GM10248 (cell line): ENCODE data around the gene BLOC1S1.

Source experiments
- CTCF ChIA-PET: fragments of 300-600 bp; sonication (Branson Sonifier 250); formaldehyde crosslinking; extraction: SDS; loops from one replicate; lab custom pipeline; 2021; ENCODE audit warnings: antibody characterized with exemption; lab: Yijun Ruan, JAX
- POLR2A ChIA-PET: fragments of 350-650 bp; sonication (Branson Sonifier 250); formaldehyde crosslinking; extraction: SDS; loops from one replicate; lab custom pipeline; 2020; ENCODE audit warnings: antibody characterized with exemption; lab: Yijun Ruan, JAX
- DNase-seq: peaks from one replicate; pipeline ENCODE4 v3.0.0; 2012; ENCODE audit errors: extremely low spot score
- CTCF ChIP-seq: IDR thresholded peaks from 2 replicates; pipeline ENCODE4 v1.5.1; 2012; ENCODE audit warnings: mild to moderate bottlenecking, low read depth; ENCODE audit errors: extremely low read depth, missing control alignments, control extremely low read depth

Gene BLOC1S1

GRCh38 chr12:55727643-55728185 lies 11.9 kb downstream of the BLOC1S1 start:
- no peak for TF ChIP-seq CTCF
- POLR2A ChIA-PET, result no interaction called here
- CTCF ChIA-PET, result interaction anchor here (1.6 kb wide), 1 partner anchor 11 kb away, joined by 5 read pairs; no protein-coding TSS in a partner anchor
- no peak for DNase-seq

GRCh38 chr12:55728186-55728938 lies 12.5 kb downstream of the BLOC1S1 start:
- DNase-seq, result peak; percentile 32
- no peak for TF ChIP-seq CTCF
- POLR2A ChIA-PET, result interaction anchor here (1.2 to 1.4 kb wide), 2 partner anchors 8 to 89 kb away, joined by 3 read pairs; partner anchors contain the start of genes ORMDL2, RDH5 and SARNP
- CTCF ChIA-PET, result interaction anchor here (1.2 to 3.1 kb wide), 5 partner anchors 10 to 267 kb away, joined by 3 to 57 read pairs (median 5); partner anchors contain the start of gene RDH5

- TF ChIP-seq CTCF, result peak; percentile 11
- DNase-seq, result peak; percentile 95
- ChIA-PET CTCF (interaction anchor here (0.8 to 3.1 kb wide), 12 partner anchors 10 to 267 kb away, joined by 3 to 57 read pairs (median 4); partner anchors contain the start of genes DNAJC14 and RDH5), POLR2A (interaction anchor here (0.6 to 1.7 kb wide), 6 partner anchors 9 to 485 kb away, joined by 3 to 11 read pairs (median 3); partner anchors contain the start of genes ORMDL2, PA2G4, RDH5 and SARNP)
Measured at GRCh38 chr12:55728939-55729818, 13.3 kb downstream of the BLOC1S1 start, which contains the start of gene CD63. Gene CD63 (minus strand): TSS chr12:55729009. CDS start chr12:55728341, 668 bp downstream.

GRCh38 chr12:55729819-55730818 lies 14.3 kb downstream of the BLOC1S1 start:
- TF ChIP-seq CTCF, result no peak
- peak; percentile 59 for DNase-seq
- CTCF ChIA-PET, result interaction anchor here (0.8 to 3.1 kb wide), 12 partner anchors 9 to 266 kb away, joined by 3 to 57 read pairs (median 4); partner anchors contain the start of genes DNAJC14 and RDH5
- POLR2A ChIA-PET, result interaction anchor here (0.5 to 1.7 kb wide), 10 partner anchors 8 to 845 kb away, joined by 3 to 11 read pairs (median 4); partner anchors contain the start of genes ORMDL2, PA2G4, RDH5 and SARNP

GRCh38 chr12:55732288-55732687 lies 16.4 kb downstream of the BLOC1S1 start:
- CTCF ChIA-PET, result no interaction called here

More at GRCh38 chr12:55732288-55732687, 16.4 kb downstream of the BLOC1S1 start:
- TF ChIP-seq CTCF, result no peak
- POLR2A ChIA-PET, result interaction anchor here (0.5 to 0.6 kb wide), 2 partner anchors 189 to 372 kb away, joined by 3 read pairs; no protein-coding TSS in a partner anchor
- DNase-seq, result no peak
